Central memory CD4-positive, alpha-beta T cell (primary cell): ENCODE results near the gene SMYD1.

ENCODE experiments used
- DNase-seq: peaks from one replicate; pipeline ENCODE4 v3.0.0; 2022

Gene SMYD1

GRCh38 chr2:88090446-88091283 is 23.0 kb downstream of the SMYD1 start:
- no peak for DNase-seq

- no peak for DNase-seq
Measured at GRCh38 chr2:88091943-88092342, 24.3 kb downstream of the SMYD1 start.

- DNase-seq: no peak
Measured at GRCh38 chr2:88092773-88093172, 25.1 kb downstream of the SMYD1 start.

- no peak for DNase-seq
Measured at GRCh38 chr2:88095022-88095421, 27.4 kb downstream of the SMYD1 start.

- DNase-seq: no peak
Measured at GRCh38 chr2:88096708-88097107, 29.1 kb downstream of the SMYD1 start.

- no peak for DNase-seq
Measured at GRCh38 chr2:88097192-88097591, 29.6 kb downstream of the SMYD1 start.

GRCh38 chr2:88097891-88098557 is 30.4 kb downstream of the SMYD1 start:
- no peak for DNase-seq

- no peak for DNase-seq
Measured at GRCh38 chr2:88098558-88098900, 30.9 kb downstream of the SMYD1 start.

GRCh38 chr2:88099798-88100488 is 32.3 kb downstream of the SMYD1 start:
- no peak for DNase-seq

- no peak for DNase-seq
Measured at GRCh38 chr2:88100489-88100858, 32.8 kb downstream of the SMYD1 start.

- no peak for DNase-seq
Measured at GRCh38 chr2:88108796-88109195, 41.2 kb downstream of the SMYD1 start.

- DNase-seq: no peak
Measured at GRCh38 chr2:88110830-88111229, 43.2 kb downstream of the SMYD1 start.

GRCh38 chr2:88113069-88113468 is 45.4 kb downstream of the SMYD1 start:
- DNase-seq: no peak

GRCh38 chr2:88114889-88115288 is 47.3 kb downstream of the SMYD1 start:
- no peak for DNase-seq

- no peak for DNase-seq
Measured at GRCh38 chr2:88115825-88116518, 48.3 kb downstream of the SMYD1 start.

- no peak for DNase-seq
Measured at GRCh38 chr2:88116669-88117432, 49.2 kb downstream of the SMYD1 start.

GRCh38 chr2:88117973-88118372 is 50.3 kb downstream of the SMYD1 start:
- DNase-seq: no peak

- no peak for DNase-seq
Measured at GRCh38 chr2:88121678-88122077, 54.1 kb downstream of the SMYD1 start.

GRCh38 chr2:88122141-88122884 is 54.7 kb downstream of the SMYD1 start:
- DNase-seq: no peak

GRCh38 chr2:88123164-88123974 is 55.7 kb downstream of the SMYD1 start:
- DNase-seq: no peak
